Activated naive CD4-positive, alpha-beta T cell treated with anti-CD3 and anti-CD28 coated beads, Interleukin-2, amount 50 U/mL, for 16 hours (primary cell): ENCODE results near the gene CES5A.
"Not testable (repeated sequence)": the region's sequence is repeated elsewhere in the genome, so short reads cannot be mapped to it uniquely, and the experiment has no call there.

Source experiments
- DNase-seq: peaks from one replicate; pipeline ENCODE4 v3.0.0-alpha.2; 2020

CES5A gene

DNA sequence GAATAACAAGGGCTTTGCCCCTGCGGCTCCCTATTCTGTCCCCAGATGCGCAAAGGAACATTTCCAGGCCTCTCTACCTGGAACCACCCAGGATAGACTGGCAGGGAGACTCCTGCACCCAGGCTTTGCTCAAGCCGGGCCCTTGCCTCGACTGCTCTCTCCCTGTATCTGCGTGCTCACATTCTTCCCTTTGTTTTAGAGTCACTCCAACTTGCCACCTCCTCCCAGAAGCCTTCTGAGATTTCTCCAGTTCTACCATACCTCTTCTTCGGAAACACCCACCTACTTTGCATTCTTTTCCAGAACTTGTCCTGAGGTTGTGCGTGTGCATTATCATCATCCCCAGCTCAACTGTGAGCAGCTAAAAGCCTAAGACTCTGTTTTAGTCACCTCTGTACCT lies 3.0 kb downstream of the CES5A start:
- DNase-seq: no peak

DNA sequence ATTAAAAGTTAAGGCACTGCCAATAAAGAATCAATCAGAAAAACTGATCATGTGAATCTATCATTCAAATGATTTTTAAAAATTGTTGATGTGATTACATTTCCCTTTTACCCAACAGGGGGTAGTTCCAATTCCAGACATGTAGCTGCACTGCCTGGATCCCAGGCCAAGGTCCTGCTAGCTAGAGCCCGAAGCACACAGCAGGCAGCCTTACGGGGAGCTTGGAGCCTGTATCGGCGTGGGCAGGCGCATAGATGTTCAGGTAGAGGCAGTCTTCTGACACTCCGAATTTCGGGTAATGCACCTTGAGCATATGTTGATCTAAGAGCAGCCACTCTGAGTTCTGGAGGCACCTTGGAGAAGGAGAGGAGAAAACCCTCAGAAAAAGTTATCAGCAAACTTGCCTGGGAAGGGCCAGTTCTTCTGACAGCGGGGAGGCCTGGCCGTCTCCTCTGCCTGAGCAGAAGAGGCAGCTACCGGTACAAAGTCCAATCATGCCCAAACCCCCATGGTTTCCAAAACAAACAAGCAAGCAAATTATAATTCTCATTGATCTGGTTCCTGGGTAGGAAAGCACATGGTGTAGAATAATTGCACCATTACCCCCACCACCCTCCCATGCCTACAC lies 3.6 kb downstream of the CES5A start:
- DNase-seq: no peak

DNA sequence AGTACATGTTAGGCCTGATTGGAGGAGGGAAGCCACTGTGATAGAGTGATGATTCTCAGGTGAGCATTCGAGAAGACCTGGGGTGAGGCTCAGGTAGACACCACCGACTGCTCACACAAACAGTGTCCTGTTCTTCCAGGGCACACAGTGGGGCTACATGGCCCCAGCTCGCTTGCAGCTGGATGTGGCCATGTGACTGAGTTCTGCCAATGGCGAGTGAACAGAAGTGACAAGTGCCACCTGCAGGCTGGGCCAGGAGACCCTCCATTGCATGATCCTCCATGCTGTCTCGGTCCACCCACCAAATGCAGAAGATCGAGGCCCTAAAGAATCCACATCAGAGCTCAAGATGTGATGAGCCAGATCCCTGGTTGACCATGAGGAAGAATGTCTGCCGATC lies 6.2 kb downstream of the CES5A start:
- no peak for DNase-seq

DNA sequence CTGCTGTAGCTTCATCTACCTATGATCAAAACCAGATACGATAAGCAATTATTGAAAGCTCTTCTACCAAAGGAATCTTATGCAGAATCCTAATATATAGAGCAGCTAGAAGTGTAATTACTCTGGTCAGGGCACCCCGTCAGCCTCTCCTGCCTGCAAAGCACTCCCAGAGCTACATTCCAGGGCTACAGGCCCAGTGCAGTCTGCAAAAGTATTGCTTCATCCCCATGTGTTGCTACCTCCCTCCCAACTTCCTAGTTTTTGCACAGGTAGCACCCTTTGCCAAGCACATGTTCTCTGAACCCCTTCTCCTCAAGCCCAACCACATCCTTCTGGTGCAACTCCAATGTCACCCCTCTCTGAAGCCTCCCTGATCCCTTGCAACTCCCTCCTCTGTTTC lies 7.0 kb downstream of the CES5A start:
- DNase-seq: no peak

DNA sequence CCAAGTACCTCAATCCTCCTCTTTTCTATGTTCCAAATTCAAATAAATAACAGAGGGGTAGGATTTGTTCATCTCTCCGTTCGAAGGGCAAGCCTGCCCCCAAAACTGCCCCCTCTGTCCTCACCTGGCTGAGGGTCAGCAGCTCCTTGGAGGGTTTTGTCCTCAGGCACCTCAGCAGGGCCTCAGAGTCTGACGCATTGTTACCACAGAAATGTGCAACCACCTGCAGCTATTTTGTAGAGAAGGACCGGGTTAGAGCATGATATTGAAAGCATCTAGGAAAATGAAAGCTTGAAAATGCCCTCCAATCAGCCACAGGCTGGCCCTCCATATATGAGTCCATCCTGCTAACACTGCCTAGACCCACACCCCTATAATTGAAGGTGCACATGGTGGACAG lies 13.9 kb downstream of the CES5A start:
- no peak for DNase-seq

DNA sequence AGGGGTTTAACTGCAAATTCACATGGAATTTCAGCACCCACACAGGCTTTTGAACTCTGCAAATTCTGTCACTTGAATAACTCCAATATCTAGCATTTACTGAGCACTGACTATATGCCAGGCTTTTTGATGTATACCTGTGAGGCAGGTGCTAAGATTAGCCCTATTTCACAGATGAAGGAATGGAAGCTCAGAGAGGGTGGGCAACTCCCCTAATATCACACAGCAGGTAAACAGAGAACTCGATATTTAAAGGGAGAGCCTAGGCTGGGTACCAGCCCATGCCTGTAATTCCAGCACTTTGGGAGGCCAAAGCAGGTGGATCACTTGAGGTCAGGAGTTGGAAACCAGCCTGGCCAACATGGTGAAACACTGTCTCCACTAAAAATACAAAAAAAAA lies 17.5 kb downstream of the CES5A start:
- not testable (repeated sequence) for DNase-seq

DNA sequence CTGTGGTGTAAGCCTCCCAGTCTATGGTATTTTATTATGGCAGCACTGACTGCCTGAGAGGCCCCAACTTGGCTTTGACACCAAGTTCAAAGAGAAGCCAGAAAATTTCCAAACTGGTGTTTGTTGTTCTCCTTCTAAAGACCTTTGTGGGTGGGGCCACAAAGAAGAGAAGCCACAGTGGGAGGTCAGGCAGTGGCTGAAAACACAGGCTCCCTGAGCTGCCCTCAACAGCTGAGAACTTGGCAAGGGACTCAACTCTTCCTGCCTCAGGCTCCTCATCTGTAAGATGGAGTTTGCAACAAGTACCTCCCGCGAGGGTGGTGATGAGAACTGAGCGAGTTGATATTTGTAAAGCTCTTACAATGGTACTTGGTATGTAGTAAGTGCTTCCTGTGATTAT lies 18.2 kb downstream of the CES5A start:
- no peak for DNase-seq

DNA sequence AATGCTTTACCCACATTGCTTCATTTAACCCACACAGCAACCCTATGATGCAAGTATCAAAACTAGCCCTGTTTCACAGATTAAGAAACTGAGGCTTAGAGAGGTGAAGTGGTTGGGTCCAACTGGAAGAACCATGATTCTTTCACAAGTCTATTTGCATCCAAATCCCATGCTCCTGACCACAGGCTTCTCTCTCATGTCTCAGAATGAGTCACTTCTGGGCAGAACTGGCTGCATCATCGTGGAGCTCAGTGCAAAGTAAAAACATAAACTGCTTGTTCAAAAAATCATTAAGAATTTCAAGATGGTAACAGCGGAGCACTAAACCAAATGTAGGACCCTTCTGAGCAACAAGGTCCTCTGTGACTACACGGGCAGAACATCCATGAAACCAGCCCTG lies 22.1 kb downstream of the CES5A start:
- DNase-seq: no peak

DNA sequence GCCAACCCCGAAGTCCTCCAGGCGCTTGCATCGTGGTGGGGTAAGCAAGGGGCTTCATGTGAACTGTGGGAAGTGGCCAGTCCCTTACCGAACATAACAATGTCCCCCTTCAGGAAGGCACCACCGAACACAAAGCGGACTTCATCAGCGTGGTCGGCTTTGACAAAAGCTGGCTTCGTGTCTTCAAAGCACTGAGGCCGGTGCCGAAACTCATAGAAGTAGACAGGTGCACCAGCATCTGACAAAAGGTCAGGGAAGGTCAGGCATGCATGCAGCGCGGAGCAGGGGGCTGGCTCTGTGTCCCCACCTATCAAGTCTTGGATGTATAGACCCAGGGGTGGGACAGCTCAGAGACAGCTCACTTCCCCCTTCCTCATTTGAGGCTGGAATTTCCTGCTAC lies 25.6 kb downstream of the CES5A start:
- no peak for DNase-seq

DNA sequence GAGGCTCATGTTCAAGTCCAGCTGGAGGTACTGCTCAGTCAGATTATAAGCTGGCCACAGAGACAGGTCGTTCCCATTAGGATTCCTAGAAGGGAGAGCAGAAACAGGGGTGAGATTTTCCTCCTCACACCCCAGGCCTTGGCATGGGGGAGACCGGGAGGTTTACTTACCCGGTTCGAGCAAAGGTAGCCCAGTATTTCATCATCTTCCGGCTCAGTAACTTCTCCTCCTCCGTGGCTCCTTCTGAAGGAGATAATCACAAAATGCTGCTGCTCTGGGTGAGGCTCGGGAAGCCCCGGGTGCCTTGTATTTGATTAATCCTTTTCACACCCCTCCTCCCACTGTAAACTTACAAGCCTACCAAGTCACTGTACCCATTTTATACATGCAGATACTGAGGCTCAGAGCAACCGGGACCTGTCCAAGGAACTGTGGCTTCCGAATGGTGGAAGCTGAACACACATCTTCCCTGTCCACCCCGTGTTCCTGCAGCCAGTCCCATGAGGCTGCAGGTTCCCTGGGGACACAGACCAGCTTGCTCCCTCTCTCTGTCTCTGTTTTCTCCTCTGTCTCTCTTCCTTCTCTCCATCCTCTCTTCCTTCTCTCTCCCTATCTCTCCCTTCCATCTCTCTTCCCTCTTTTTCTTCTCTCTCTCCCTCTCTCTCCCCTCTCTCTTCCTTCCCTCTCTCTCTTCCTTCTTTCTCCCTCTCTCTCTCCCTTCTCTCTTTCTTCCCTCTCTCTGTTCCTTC lies 28.4 kb downstream of the CES5A start:
- DNase-seq: no peak

DNA sequence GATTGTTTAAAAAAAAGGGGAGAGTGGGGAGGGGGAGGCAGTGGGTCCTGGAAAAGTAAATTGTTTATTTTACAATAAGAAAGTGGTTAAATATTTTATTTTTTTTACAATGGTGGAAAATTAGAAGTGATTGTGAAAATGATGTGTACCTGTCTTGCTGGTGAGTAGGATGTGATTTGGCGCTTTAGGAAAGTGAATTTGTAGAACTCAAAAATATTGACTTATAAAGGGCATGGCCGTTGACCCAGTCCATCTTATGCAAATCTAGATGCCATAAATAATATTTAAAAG lies 32.1 kb downstream of the CES5A start:
- no peak for DNase-seq

DNA sequence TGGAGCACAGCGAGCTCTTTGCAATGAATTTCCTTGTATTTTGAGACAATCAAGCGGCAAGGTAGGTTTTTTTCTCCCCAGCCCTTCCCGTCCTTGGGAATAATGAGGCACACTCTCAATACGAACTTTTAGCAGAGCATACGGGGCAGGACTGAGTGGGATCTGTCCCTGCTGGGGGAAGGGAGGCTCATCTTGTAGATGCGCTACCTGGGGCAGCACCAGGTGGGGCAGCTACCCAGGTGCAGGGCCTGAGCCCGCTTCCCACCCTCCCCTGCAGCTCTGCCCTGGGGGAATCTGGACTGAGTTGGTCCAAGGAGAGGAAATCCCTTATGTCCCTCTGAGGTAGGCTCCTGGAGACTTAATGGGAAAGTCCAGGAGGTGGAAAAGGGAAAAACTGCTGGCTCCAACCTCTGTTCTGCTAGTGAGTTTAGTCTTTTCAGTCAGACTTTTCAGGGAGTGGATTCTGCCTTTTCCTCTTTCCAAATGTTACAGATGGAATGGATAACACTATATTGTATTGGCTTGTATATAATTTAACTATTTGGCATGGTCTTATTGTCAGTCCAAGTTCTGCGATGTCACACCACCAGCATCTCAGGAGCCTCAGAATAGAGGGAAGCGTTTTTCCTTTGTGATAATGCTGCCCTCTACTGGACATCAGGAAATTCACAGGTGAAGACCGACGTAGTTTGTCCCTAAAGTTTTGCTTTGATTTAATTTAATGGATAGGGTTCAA lies 32.6 kb downstream of the CES5A start:
- no peak for DNase-seq

DNA sequence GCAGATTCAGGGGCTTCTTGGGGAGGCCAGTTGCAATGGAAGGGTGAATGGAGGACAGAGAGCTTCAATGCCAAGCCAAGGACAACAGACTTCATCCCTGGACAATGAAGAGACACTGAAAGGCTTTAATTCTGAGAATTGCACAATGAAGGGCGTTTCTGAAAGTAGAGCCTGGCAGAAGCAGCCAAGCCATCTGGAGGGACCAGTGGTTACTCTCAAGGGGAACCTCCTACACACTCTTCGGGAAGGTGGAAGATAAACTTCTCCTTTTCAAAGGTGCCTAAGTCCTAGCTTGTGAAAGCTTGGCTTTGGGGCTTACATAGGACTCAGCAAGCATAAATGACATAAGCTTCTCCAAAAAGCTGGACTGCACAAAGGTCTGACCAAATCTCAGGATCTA lies 36.1 kb downstream of the CES5A start:
- DNase-seq: no peak

DNA sequence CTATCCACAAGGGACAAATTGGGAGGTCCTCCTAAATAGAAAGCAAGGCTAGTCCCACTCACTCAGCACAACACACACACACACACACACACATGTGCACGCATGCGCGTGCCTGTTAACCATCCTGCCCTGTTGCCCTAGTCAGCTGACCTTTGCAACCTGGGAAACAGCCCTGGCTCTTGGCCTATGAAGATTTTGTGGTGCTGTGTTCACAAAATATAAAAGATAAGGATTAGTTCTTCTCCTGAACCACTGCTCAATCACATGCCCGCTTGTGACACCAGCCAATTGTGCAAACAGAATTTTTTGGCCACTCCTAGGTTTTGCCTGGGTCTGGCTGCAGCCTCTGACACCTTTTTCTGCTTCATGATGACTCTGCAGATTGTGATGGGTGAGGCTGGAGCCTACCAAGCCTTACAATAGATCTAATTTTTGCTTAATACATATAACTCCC lies 39.0 kb downstream of the CES5A start:
- DNase-seq: no peak

DNA sequence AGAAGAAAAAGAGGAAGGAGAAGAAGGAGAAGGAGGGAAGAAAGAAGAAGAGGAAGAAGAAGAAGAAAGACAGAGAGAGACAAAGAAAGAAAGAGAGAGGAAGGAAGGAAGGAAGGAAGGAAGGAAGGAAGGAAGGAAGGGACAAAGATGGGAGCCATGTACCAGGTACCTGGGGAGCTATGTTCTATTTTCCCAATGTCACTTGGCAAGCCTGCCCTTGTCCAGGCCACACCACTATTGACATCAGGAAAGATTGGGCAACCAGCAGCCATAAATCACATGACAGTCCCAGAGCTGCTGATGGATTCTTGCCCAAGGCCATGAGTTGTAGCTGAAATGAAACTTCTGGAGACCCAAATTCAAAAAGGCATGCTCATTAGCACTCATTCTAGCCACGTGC lies 39.6 kb downstream of the CES5A start:
- DNase-seq: no peak

DNA sequence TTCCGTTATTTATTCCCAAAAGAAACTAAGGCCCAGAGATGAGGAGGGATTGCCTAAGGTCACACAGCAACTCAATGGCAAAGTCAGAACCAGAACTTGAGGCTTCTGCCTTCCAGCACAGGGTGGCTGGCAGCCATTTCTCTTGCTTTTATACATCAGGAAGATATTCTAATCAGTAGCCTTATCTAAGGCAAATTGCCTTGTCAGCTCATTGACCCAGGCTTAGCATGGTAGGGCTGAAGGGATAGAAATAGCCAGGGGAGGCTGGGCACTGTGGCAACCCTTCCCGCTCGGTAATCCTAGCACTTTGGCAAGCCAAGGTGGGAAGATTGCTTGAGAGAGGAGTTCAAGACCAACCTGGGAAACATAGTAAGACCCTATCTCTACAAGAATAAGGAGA lies 40.0 kb downstream of the CES5A start:
- DNase-seq: not testable (repeated sequence)

DNA sequence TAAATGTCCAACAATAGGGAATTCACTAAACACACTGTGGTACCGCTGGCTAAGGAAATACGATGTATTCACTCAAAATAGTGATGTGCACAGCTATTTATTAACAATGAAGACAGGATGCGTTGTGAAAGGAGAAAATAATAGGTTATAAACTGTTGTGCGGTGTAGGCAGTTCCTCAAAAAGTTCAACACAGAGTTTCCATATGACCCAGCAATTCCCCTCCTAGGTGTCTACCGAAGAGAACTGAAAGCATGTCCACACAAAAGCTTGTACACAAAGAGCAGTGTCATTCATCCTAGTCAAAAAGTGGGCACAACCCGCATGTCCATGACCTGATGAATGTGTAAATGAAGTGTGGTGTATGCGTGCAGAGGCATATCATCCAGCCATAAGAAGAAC lies 41.1 kb downstream of the CES5A start:
- no peak for DNase-seq

DNA sequence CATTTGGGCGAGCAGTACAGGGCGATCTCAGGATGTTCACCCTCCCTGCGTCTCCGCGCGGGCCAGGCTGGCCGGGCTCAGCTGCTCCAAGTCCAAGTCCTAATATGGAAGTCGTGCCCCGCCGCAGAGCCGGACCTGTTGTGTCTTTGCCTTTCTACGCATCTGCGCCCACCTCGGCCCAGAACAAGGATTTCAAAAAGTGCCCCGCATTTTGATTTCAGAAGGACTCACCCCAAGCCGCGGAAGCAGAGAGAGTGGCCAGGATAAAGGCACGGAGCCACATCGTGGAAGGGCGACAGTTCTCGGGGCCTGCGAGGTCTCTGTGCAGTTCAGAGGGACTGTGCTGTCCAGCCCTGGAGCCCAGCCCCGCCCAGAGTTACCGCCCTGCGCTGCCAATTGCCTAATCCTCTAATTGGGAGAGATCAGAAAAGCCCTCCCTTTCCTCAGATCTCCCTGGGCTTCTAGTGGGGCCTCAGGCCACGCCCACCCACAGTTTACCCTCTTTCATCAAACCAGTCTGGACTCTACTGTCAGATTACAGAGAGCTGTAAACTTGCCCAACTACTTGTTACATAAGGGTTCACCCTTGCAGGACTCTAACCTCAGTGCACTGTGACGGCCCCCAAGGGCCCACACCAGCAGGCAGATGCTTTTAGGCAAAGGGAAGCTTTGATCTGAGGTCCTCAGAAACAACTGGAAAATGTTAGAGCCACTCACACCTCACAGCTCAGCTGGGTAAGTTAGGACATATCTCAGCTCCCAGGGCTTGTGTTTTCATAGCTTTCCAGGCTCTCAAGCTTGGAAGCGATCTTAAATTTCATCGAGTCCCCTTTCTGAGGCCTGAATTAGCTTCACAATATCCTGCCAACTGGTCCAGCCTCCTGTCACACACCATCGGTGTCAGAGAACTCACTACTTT lies 42.1 kb downstream of the CES5A start, which contains the start of gene CES1:
CES1 (minus strand) TSS at position 324 of the 919 bp plus-strand sequence; CDS start at position 283, 41 bp downstream.
- no peak for DNase-seq

DNA sequence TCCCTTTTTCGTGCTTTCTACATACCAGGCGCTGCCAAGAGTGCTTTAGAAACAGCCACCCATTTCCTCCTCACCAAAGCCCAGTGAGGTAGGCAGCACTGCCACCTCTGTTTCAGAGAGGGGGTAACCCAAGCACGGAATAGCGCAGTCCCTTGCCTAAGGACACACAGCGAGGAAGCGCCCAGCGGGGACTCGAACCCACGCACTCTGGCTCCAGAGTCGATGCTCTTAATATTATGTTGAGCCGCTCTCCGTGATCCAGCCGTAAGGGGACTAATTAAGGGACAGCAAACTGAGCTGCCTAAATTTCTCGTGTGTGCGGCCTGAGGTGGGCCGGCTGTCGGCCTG lies 42.8 kb downstream of the CES5A start:
- DNase-seq: no peak

DNA sequence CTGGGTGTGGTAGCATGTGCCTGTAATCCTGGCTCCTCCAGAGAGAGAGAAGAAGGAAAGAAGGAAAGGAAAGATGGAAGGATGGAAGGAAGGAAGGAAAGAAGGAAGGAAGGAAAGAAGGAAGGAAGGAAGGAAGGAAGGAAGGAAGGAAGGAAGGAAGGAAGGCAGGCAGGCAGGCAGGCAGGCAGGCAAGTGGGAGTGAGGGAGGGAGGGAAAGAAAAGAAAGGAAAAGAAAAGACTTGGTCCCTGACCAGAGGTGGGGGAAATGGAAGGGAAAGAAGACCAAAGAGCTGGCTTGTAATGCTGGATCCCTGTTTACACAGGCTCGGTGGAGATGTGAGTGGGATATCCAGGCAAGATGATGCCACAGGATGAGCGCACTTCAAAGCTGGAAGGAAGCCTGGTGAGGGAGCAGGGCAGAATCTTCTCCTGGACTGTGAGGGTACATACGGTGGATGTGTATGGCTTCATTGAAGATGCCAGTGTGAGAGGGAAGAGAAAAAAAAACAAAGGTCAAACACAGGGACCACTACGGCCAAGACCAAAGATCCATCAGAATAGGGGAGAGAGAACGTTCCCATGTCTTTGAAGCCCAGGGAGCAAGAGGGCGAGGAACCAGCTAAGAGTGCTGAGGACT lies 44.4 kb downstream of the CES5A start:
- no peak for DNase-seq

DNA sequence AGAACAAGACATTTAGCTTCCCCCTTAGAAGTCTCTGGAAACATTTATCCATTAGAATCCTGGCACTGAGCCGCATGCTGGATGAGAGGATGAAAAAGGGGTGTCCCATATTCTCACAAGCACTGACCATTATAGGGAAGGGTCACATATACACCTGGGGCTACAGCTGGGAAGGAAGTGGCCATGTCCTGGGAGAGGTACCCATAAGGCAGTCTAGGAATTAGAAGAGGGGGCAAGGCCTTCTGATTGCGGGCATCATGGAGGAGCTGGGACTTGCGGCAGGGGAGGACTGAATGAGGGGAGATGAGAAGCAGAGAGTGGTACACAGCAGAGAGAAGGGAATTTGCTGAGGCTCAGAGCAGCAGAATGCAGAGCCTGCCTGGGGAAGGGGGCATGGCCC lies 45.9 kb downstream of the CES5A start:
- DNase-seq: not testable (repeated sequence)

DNA sequence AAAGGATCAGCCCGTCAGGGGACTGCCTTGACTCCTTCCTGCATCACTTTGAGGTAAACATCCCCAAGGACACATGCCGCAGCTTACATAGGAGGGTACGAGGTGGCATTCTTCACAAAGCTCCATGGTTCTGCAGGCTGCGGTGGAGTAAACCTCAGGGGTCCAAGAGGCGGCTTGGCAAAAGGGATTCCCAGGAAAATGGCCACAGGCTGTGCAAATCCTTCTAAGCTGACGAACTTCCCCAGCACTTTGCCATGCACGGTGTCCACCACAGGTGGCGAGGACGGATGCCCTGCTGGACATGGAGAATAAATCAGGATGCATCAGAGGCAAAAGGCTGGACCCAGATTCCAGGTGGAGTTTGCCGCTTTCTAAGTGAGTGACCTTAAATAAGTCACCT lies 46.5 kb downstream of the CES5A start:
- DNase-seq: no peak
